HG02763 (cell line): ENCODE data around the gene SCART1.
"Not testable (repeated sequence)": the region's sequence is repeated elsewhere in the genome, so short reads cannot be mapped to it uniquely, and the experiment has no call there.

Experiments used
- ATAC-seq: cut with Tn5 transposase; IDR thresholded peaks from one replicate; pipeline ENCODE4 v1.9.1; 2021; ENCODE audit warnings: mild to moderate bottlenecking, moderate library complexity; ENCODE audit not compliant: unreplicated experiment

The SCART1 gene

DNA sequence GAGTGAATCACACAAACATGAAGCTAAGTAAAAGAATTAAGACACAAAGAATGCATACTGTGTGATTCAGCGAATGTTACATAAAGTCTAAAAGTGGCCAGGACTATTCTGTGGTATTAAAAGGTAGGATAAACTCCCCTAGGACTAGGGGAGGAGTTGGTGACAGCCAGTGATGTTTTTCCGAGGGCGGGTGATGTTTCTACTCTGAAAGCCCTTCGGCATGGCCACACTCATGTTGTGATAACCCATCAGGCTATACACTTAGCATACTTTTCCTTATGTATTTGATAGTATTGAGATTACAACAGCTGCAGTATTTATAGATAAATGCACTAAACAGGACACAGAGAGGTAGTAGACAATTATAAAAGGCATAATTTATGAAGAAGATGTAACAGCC, 57.7 kb downstream of the SCART1 start:
- no peak for ATAC-seq

DNA sequence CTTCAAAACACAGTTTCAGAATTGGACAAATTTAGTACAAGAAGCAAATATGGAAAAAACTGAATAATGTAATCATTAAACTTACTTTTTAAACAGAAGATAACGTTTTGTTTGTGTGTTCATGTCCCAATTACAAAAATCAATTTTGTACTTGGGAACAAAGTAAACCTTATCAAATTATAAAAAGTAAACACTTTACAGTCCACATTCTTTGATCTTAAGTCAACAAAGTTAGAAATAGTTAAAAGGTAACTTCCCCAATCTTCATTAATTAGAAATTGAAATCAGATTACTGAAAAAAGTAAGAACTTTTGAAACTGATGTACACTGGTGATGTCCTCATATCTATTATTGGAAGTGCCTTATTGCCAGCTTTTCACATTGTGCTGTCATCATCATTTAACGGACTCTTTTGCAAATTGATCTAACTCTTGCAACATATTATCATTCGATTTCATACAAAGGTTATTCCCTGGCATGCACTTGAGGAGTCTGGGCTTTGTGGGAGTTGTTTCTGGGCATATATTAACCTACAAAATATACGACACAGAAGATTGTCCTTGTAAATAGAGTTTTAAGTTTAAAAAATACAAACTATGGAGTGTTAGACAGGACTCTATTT, 58.3 kb downstream of the SCART1 start:
- ATAC-seq, result no peak

DNA sequence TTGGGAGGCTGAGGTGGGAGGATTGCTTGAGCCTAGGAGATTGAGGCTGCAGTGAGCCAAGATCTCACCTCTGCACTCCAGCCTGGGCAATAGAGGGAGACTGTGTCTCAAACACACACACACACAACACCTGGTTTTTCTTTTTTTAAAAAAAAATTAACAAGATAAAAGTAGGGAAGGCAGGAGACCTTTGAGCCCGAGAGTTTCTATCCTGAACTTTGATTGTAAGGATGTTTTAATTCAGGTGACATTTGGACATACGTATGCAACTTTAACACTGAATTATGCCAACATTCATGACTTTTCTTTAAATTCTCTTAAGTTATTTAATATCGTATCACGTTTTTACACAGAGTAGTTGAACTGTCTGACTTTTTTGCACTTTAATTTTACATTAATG, 61.7 kb downstream of the SCART1 start:
- ATAC-seq, result no peak

DNA sequence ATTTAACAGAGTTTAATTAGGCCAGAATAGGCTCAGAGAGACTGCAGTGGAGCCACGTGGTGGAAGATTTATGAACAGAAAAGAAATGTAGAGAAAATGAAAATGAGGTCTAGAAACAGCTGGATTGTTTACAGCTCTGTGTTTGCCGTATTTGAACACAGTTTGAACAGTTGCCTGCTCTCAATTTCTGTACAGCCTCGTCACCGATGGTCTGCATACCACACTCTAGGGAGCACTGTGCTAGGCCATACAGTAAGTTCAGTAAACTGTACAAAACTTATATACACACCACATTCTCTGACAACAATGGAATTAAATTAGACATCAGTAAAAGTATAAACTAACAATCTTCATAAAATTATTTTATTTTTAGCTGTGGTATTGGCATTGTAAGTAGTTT, 62.3 kb downstream of the SCART1 start:
- no peak for ATAC-seq

DNA sequence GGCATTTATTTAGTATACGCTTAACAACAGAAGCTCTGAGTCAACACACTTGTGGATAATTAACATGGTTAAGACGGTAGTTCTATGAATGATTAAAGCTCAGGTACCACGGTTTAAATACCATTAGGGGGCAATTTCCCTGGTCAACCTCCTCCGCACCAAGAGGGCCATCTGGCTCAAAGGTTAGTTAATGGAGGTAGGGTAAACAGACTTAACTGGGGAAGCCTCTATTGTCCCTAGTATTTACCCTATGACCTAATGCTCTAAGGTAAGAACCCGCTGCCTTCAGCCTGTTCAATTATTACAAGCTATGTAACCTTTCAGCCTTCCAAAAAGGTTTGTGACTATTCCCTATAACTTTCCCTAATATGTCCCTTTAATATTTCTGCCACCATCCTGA, 64.8 kb downstream of the SCART1 start:
- not testable (repeated sequence) for ATAC-seq
